GM18517 (cell line): ENCODE data around the gene IFRD1.
"Not testable (repeated sequence)": the region's sequence is repeated elsewhere in the genome, so short reads cannot be mapped to it uniquely, and the experiment has no call there.

Experiments
- ATAC-seq: cut with Tn5 transposase; IDR thresholded peaks from one replicate; pipeline ENCODE4 v1.9.1; 2021; ENCODE audit warnings: mild to moderate bottlenecking, moderate library complexity; ENCODE audit not compliant: unreplicated experiment

Gene IFRD1

GRCh38 chr7:112512451-112513210 lies 62.4 kb downstream of the IFRD1 start:
- ATAC-seq = no peak

DNA sequence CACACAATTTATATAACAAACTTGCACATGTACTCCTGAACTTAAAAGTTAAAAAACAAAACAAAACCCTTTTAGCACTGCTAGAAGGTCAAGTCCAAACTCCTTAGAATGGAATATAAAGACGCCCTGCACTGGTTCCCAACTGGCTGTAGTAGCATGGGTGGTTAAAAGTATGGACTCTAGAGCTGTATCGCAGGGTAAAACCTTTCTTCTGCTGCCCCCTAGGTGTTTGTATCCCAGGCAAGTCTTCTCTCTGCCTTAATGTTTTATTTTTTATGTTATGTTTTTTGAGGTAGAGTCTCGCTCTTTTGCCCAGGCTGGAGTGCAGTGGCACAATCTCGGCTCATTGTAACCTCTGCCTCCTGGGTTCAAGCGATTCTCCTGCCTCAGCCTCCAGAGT lies 65.7 kb downstream of the IFRD1 start:
- ATAC-seq = no peak

GRCh38 chr7:112516418-112516817 lies 66.2 kb downstream of the IFRD1 start:
- not testable (repeated sequence) for ATAC-seq

DNA sequence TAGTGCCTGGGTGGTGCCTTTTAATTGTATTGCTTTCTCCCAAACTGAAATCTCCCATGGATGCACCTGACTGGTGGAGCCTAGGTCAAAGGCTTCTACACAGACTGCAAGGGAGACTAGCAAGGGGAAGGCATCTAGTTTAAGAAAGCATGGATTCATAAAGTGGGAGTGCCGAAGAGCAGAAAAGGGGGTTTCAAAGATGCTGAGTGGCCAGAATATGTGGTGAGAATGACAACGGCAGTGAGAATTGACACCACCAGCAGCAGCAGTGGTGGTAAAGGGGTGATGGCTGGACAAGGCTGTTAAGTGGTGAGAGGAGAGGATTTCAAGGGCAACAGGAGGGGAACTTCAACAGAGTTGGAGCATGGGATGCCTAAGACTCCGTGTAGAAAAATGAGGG lies 67.2 kb downstream of the IFRD1 start:
- ATAC-seq = no peak

DNA sequence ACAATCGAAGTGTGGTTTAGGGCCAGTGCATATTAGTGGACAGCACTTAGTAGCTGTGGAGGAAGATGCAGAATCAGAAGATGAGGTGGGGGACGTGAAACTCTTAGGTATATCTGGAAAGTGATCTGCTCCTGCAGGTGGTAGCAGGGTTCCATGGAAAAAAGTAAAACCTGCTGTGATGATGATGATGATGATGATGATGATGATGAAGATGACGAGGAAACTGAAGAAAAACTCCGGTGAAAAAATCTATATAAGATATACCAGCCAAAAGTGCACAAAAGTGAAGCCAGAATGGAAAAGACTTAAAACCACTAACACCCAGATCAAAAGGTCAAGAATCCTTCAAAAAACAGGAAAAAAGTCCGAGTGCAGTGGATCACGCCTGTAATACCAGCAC lies 70.5 kb downstream of the IFRD1 start:
- no peak for ATAC-seq

DNA sequence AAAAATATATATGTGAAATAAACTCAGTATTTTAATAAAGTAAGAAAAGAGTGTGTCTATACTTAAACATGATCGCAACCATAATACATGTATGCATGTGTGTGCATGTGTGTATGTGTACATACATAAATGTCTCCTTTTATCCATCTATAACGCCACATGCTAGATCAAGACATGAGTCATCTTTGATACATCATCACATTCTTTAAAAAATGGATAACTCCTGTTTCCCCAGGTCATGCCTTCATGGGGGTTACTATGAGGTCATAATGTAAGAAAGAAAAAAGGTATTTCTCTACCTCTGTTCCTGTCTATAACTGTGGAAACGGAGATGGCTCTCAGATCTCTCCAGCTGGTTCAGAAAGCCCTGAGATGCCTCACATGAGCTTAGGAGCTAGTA lies 71.7 kb downstream of the IFRD1 start:
- no peak for ATAC-seq

DNA sequence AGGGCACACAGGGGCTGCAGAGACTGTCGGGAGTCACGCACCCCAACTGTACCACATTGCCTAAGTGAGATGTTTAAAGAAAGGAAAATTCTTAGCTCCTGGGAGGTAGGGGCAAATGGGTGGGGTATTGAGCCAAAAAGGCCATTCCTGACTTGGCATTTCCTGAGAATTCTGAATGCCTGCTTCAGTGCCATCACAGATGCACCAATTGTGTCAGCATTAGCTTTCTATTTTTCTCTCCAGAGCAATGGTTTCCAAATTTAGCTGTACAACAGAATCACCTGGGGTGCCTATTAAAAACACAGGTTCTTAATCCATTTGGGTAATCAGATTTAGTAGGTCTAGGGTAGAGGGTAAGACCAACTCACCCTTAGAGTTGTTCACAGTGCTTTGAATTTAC lies 73.6 kb downstream of the IFRD1 start:
- no peak for ATAC-seq
